Measurements from ENCODE around the gene WWC2. TPM values are rescaled to one million over a fixed set of nuclear protein-coding genes. Genes with fewer than 3 reads are reported as not detected.

WWC2 gene
- polyA plus RNA-seq, 2 donors = 2.9 to 3.4 TPM

DNA sequence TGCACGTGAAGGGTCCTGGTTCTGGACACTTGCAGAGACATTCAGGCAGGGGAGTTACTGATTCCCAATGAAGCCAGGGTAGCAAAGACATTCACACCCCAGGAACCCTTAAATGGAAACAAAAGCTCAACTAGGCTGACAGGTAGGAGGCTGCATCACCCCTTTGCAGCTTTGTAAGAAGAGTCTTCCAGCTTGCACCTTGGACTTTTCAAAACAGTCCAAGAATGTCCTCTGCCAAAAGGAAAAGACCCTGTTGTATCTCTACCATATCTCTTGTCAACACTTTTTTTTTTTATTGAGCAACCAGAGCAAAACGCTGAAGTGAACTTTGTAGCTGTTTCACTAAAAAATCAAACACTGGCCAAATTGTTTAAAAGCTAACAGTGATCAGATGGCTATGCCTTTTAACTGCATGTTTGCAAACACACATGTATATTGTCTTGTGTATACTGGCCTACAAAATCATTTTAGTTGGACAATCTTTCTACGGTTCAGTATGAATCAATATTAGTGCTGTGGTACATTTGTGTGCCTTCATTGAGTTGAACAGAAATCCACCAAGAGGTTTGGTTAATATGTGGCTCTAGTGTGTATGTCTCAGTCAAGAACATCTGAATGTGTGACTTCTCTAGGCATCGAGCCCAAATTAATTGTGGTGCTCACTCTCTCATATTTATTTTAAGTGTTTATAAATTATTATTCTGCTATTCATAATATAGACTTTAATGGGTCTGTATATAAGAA, 18.5 kb upstream of the WWC2 start:
- peaks cover 0 to 2% of the 10 kb centered on the region in 2 donors for H3K9me3 ChIP-seq (ENCODE audit: control insufficient read depth in 2 of 2, insufficient read depth in 1 of 2, low read depth in 1 of 2, low read length in 1 of 2)
- H3K27ac ChIP-seq (ENCODE audit: low read depth in 2 of 2, low read length in 1 of 2) = no peak overlapping the region
- no peaks in the 10 kb centered on the region for H3K36me3 ChIP-seq (ENCODE audit: control insufficient read depth in 2 of 2, insufficient read depth in 2 of 2, low read length in 1 of 2)
- H3K4me1 ChIP-seq (ENCODE audit: control insufficient read depth in 2 of 2, insufficient read depth in 2 of 2, low read length in 1 of 2) = no peaks in the 10 kb centered on the region
- no peaks in the 10 kb centered on the region for H3K27me3 ChIP-seq (ENCODE audit: control insufficient read depth in 1 of 2, insufficient read depth in 2 of 2, low read length in 2 of 2)
- H3K4me3 ChIP-seq (ENCODE audit: low read depth in 1 of 2, low read length in 2 of 2) = no peak overlapping the region
- WGBS, 2 donors = 52 to 66% methylated on average over 4 of the region's 4 CpGs

DNA sequence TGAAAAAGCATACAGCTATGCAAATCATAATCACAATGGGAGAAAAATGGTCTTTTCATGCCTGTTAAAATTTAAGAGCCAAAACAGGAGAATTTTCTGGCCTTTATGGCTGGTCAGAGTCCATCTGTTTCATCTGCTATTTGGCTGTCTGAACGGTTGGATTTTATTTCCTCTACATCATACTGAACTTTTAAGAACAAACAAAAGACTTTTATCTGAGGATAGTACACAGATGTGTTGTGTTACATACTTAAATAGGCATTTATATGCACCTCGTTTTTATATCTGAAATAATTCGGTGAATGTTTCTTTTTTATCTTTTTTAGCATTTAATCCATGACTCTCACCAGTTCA, 18.0 kb upstream of the WWC2 start:
- no peaks in the 10 kb centered on the region for H3K36me3 ChIP-seq (ENCODE audit: control insufficient read depth in 2 of 2, insufficient read depth in 2 of 2, low read length in 1 of 2)
- 32 to 44% methylated on average over 3 of the region's 3 CpGs for WGBS, 2 donors
- no peak overlapping the region for H3K27ac ChIP-seq (ENCODE audit: low read depth in 2 of 2, low read length in 1 of 2)
- no peaks in the 10 kb centered on the region for H3K4me1 ChIP-seq (ENCODE audit: control insufficient read depth in 2 of 2, insufficient read depth in 2 of 2, low read length in 1 of 2)
- H3K9me3 ChIP-seq (ENCODE audit: control insufficient read depth in 2 of 2, insufficient read depth in 1 of 2, low read depth in 1 of 2, low read length in 1 of 2) = peaks cover 0 to 2% of the 10 kb centered on the region in 2 donors
- H3K4me3 ChIP-seq (ENCODE audit: low read depth in 1 of 2, low read length in 2 of 2) = no peak overlapping the region
- H3K27me3 ChIP-seq (ENCODE audit: control insufficient read depth in 1 of 2, insufficient read depth in 2 of 2, low read length in 2 of 2) = no peaks in the 10 kb centered on the region

DNA sequence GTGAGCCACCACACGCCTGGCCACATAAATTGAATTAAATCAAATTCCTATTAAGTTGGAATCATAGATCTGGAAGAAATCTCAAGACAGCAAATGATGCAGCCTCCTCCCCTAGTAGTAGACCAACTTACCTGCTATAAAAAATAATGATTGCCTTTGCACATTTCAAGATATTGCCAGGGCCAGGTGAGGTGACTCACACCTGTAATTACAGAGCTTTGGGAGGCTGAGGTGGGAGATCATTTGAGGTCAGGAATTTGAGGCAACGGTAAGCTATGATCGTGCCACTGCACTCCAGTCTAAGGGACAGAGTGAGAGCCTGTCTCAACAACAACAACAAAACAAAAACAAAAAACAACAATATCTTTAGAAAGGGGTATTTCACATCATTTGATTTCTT, 17.0 kb upstream of the WWC2 start:
- peaks cover 0 to 2% of the 10 kb centered on the region in 2 donors for H3K9me3 ChIP-seq (ENCODE audit: control insufficient read depth in 2 of 2, insufficient read depth in 1 of 2, low read depth in 1 of 2, low read length in 1 of 2)
- no peaks in the 10 kb centered on the region for H3K36me3 ChIP-seq (ENCODE audit: control insufficient read depth in 2 of 2, insufficient read depth in 2 of 2, low read length in 1 of 2)
- WGBS, 2 donors = 85 to 93% methylated on average over 3 of the region's 3 CpGs
- H3K27ac ChIP-seq (ENCODE audit: low read depth in 2 of 2, low read length in 1 of 2) = no peak overlapping the region
- no peaks in the 10 kb centered on the region for H3K27me3 ChIP-seq (ENCODE audit: control insufficient read depth in 1 of 2, insufficient read depth in 2 of 2, low read length in 2 of 2)
- no peak overlapping the region for H3K4me3 ChIP-seq (ENCODE audit: low read depth in 1 of 2, low read length in 2 of 2)
- H3K4me1 ChIP-seq (ENCODE audit: control insufficient read depth in 2 of 2, insufficient read depth in 2 of 2, low read length in 1 of 2) = no peaks in the 10 kb centered on the region

DNA sequence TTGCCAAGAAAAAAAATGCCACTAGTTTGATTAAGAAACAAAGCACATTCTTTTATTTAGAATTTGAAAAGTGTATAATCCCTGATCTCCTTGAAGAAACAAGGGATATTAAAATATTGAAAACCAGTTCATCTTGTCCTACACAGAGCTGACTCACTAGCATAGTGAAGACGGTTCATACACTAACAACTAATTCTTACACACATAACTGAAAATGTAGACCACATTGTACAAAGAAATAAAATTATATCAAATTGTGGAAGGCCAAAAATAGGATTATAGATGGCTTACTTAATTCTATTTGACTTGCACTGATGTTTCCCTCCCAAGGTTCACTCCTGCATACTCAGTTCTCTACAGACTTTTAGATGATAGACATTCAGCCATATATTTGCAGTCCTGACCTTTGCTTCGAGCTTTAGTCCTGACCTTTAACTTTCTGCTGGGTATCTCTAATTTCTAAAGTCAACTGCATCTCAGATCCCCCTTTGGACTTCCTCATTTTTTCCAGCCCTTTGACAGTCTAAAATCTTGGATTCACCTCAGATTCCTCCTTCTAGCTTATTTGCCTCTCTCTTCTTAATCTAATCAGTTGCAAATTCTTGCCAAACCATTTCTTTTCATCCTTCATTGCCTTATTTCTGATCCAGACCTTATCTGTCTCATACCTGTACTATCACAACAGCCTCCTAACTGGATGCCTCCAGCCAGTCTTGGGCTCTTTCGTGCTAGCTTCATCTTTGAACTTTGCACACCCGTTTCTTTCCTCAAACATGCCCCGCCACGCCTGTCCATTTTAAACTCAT, 4.5 kb upstream of the WWC2 start:
- 45 to 66% methylated on average over 6 of the region's 6 CpGs for WGBS, 2 donors
- Histone ChIP-seq H3K9me3 (ENCODE audit: control insufficient read depth in 2 of 2, insufficient read depth in 1 of 2, low read depth in 1 of 2, low read length in 1 of 2) (no peaks in the 10 kb centered on the region), H3K27ac (ENCODE audit: low read depth in 2 of 2, low read length in 1 of 2) (no peak overlapping the region), H3K4me1 (ENCODE audit: control insufficient read depth in 2 of 2, insufficient read depth in 2 of 2, low read length in 1 of 2) (no peaks in the 10 kb centered on the region), H3K4me3 (ENCODE audit: low read depth in 1 of 2, low read length in 2 of 2) (no peak overlapping the region), H3K27me3 (ENCODE audit: control insufficient read depth in 1 of 2, insufficient read depth in 2 of 2, low read length in 2 of 2) (no peaks in the 10 kb centered on the region), H3K36me3 (ENCODE audit: control insufficient read depth in 2 of 2, insufficient read depth in 2 of 2, low read length in 1 of 2) (no peaks in the 10 kb centered on the region)

DNA sequence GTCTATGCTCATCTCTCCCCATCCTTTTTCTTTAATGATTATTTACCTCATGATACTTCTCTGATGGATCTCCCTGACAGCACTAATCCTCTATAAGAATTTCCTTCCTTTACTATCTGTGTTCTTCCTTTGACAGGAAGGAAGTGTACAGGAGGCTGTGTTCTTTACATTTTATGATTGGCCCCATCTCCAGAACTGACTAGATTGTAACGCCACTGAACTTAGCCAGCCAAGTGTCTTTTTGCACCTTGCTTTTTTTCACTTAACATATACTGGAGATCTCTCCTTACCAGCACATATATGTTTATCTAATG, 3.9 kb upstream of the WWC2 start:
- WGBS, 2 donors = 50 to 54% methylated on average over 1 of the region's 1 CpG
- Histone ChIP-seq H3K27ac (ENCODE audit: low read depth in 2 of 2, low read length in 1 of 2) (no peak overlapping the region), H3K4me3 (ENCODE audit: low read depth in 1 of 2, low read length in 2 of 2) (no peak overlapping the region), H3K4me1 (ENCODE audit: control insufficient read depth in 2 of 2, insufficient read depth in 2 of 2, low read length in 1 of 2) (no peaks in the 10 kb centered on the region), H3K36me3 (ENCODE audit: control insufficient read depth in 2 of 2, insufficient read depth in 2 of 2, low read length in 1 of 2) (no peaks in the 10 kb centered on the region), H3K27me3 (ENCODE audit: control insufficient read depth in 1 of 2, insufficient read depth in 2 of 2, low read length in 2 of 2) (no peaks in the 10 kb centered on the region), H3K9me3 (ENCODE audit: control insufficient read depth in 2 of 2, insufficient read depth in 1 of 2, low read depth in 1 of 2, low read length in 1 of 2) (no peaks in the 10 kb centered on the region)

DNA sequence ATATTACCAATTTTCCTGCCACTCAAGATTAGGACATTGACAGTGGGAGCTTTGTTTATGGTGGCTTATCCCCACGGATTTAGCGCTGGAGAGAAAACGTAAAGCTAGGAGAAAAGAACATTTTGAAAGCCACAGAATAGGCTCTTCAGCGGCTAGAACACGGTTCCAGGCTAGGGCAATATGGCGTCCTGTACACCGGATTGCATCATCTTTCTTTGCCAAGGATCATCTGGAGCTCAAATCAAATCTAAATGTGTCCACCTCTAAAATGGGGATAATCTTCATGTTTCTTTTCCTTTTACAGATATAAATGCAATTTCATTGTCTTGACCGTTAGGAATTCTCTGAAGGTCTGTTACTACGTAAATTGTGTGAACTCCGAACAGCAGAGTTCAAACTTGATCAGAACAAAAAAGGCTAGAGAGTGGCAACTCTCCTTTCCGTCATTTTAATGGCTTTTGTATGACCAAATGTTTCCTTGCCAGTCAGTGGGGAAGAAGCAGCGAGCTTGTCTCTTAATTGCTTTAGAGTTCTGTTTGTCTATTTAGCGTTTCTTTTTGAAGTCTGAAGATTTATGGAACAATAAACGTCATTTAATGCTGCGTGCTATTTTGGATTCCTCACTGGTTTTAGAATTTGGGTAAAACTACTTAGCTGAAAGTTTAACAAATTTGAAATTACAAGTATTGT, 2.6 kb upstream of the WWC2 start:
- no peaks in the 10 kb centered on the region for H3K27me3 ChIP-seq (ENCODE audit: control insufficient read depth in 1 of 2, insufficient read depth in 2 of 2, low read length in 2 of 2)
- no peak overlapping the region for H3K27ac ChIP-seq (ENCODE audit: low read depth in 2 of 2, low read length in 1 of 2)
- H3K9me3 ChIP-seq (ENCODE audit: control insufficient read depth in 2 of 2, insufficient read depth in 1 of 2, low read depth in 1 of 2, low read length in 1 of 2) = no peaks in the 10 kb centered on the region
- H3K4me3 ChIP-seq (ENCODE audit: low read depth in 1 of 2, low read length in 2 of 2) = no peak overlapping the region
- H3K36me3 ChIP-seq (ENCODE audit: control insufficient read depth in 2 of 2, insufficient read depth in 2 of 2, low read length in 1 of 2) = no peaks in the 10 kb centered on the region
- H3K4me1 ChIP-seq (ENCODE audit: control insufficient read depth in 2 of 2, insufficient read depth in 2 of 2, low read length in 1 of 2) = peaks cover 0 to 2% of the 10 kb centered on the region in 2 donors
- WGBS, 2 donors = 87 to 91% methylated on average over 15 of the region's 15 CpGs

DNA sequence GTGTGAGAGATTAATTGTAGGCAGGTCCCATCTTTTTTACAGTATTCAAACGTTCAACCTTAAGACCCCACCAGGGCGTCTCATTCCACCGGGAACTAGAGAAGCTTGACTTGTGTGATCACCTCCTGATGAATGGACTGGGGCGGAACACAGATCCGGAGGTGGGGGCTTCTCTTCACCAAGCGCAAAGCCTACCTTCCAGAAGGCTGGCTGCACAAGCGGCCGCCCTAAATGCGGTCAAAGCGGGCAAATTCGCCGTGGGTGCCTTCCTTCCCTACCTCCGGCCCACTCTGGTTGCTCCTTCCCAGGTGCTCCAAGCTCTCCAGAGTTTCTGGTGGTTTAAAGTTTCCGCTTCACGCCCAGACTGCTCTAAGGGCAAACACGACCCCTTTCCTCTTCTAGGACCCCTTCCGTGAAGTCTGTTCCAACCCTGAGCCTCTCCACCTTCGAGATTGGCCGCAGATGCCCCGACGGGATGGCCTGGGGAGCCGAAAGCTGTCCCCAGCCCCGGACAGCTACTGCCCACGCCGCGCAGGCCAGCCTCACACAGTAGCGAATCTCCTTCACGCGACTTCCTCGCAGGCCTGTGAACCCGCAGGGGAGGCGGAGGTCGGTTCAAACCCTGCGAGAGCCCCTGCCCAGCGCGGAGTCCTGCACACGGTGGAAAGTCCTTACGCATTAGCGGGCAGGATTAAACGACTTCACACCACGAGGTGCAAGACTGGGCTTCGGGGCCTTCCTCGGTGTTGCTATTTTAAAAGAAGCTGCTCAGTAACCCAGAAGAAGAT, 1.6 kb upstream of the WWC2 start:
- H3K9me3 ChIP-seq (ENCODE audit: control insufficient read depth in 2 of 2, insufficient read depth in 1 of 2, low read depth in 1 of 2, low read length in 1 of 2) = no peaks in the 10 kb centered on the region
- no peaks in the 10 kb centered on the region for H3K27me3 ChIP-seq (ENCODE audit: control insufficient read depth in 1 of 2, insufficient read depth in 2 of 2, low read length in 2 of 2)
- 58 to 67% methylated on average over 43 of the region's 43 CpGs for WGBS, 2 donors
- peak overlapping the region; percentile 95 to 96 for H3K27ac ChIP-seq (ENCODE audit: low read depth in 2 of 2, low read length in 1 of 2)
- H3K4me1 ChIP-seq (ENCODE audit: control insufficient read depth in 2 of 2, insufficient read depth in 2 of 2, low read length in 1 of 2) = peaks cover under 1 to 2% of the 10 kb centered on the region in 2 donors
- H3K36me3 ChIP-seq (ENCODE audit: control insufficient read depth in 2 of 2, insufficient read depth in 2 of 2, low read length in 1 of 2) = no peaks in the 10 kb centered on the region
- H3K4me3 ChIP-seq (ENCODE audit: low read depth in 1 of 2, low read length in 2 of 2) = peak overlapping the region; percentile 71 to 89

DNA sequence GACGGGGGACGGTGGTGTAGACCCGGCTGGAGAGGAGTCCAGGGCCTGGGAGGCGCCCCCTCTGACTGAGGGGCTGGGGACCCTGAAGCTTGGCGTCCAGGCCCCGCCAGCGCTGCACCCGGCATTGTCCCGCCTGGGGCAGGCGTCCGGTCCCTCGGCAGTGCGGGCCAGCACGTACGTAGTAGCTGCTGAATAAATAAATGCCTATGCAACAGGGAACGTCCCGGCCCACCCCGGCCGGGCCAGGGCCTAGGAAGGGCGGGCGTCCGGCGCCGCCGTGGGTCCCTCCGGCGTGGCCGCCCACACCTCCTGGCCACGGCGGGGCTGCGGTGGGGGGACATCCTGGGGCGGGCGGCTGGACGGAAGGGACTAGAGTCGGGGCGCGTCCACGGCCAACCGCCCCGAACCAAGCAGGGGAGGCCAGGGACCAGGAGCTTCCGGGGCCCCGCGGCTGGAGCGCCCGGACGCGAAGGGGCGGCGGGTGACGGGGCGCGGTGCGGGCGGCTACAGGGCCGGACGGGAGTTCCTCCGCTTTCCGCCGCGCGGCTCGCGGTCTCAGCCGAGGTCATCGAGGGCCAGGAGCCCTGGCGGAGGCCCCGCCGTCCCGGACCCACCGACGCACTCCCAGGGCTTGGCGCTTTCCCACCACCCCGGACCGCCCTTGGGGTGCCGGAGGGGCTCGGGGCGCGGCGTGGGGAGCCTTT, 886 bp upstream of the WWC2 start:
- Histone ChIP-seq H3K4me1 (ENCODE audit: control insufficient read depth in 2 of 2, insufficient read depth in 2 of 2, low read length in 1 of 2) (peaks cover 2% of the 10 kb centered on the region in 2 donors), H3K9me3 (ENCODE audit: control insufficient read depth in 2 of 2, insufficient read depth in 1 of 2, low read depth in 1 of 2, low read length in 1 of 2) (no peaks in the 10 kb centered on the region), H3K36me3 (ENCODE audit: control insufficient read depth in 2 of 2, insufficient read depth in 2 of 2, low read length in 1 of 2) (no peaks in the 10 kb centered on the region), H3K27me3 (ENCODE audit: control insufficient read depth in 1 of 2, insufficient read depth in 2 of 2, low read length in 2 of 2) (no peaks in the 10 kb centered on the region), H3K27ac (ENCODE audit: low read depth in 2 of 2, low read length in 1 of 2) (peak overlapping the region; percentile 95 to 96), H3K4me3 (ENCODE audit: low read depth in 1 of 2, low read length in 2 of 2) (peak overlapping the region; percentile 71 to 89)
- WGBS, 2 donors = 2 to 3% methylated on average over 57 to 79 of the region's 79 CpGs

Data from esophagus (tissue), 2 donors.